WERI-Rb-1 (cell line): Measurements from ENCODE around the gene TMEM25.
"Not testable (repeated sequence)": the region's sequence is repeated elsewhere in the genome, so short reads cannot be mapped to it uniquely, and the experiment has no call there.

Experiments
- DNase-seq: peaks from one replicate; pipeline ENCODE4 v3.0.0-alpha.2; 2020
- H3K27ac ChIP-seq: fragments of 250-450 bp; sonication (Bioruptor Pico); 2 replicates; pipeline ENCODE4 v1.5.1; 2020; ENCODE audit warnings: mild to moderate bottlenecking, moderate library complexity
- H3K27me3 ChIP-seq: fragments of 250-450 bp; sonication (Bioruptor Pico); 2 replicates; pipeline ENCODE4 v1.5.1; 2021; ENCODE audit warnings: mild to moderate bottlenecking, low read depth, moderate library complexity; ENCODE audit not compliant: insufficient read depth, severe bottlenecking
- H3K36me3 ChIP-seq: fragments of 250-450 bp; sonication (Bioruptor Pico); 2 replicates; pipeline ENCODE4 v1.5.1; 2020; ENCODE audit warnings: mild to moderate bottlenecking, moderate library complexity
- H3K4me3 ChIP-seq: 2 replicates; pipeline ENCODE4 v1.5.1; 2011; ENCODE audit warnings: low read depth, mild to moderate bottlenecking, control low read depth, low read length
- H3K9me3 ChIP-seq: fragments of 250-450 bp; sonication (Bioruptor Pico); 2 replicates; pipeline ENCODE4 v1.5.1; 2021; ENCODE audit warnings: mild to moderate bottlenecking, moderate library complexity; ENCODE audit not compliant: severe bottlenecking
- TF ChIP-seq, protein P1 (sequence below): IDR thresholded peaks from 2 replicates; pipeline ENCODE4 v1.5.1; 2011; ENCODE audit warnings: low read depth, mild to moderate bottlenecking, control low read depth, inconsistent platforms, low read length

The TMEM25 gene

GRCh38 chr11:118572981-118573550 is 42.1 kb downstream of the TMEM25 start:
- DNase-seq: no peak
- TF ChIP-seq, protein P1, sequence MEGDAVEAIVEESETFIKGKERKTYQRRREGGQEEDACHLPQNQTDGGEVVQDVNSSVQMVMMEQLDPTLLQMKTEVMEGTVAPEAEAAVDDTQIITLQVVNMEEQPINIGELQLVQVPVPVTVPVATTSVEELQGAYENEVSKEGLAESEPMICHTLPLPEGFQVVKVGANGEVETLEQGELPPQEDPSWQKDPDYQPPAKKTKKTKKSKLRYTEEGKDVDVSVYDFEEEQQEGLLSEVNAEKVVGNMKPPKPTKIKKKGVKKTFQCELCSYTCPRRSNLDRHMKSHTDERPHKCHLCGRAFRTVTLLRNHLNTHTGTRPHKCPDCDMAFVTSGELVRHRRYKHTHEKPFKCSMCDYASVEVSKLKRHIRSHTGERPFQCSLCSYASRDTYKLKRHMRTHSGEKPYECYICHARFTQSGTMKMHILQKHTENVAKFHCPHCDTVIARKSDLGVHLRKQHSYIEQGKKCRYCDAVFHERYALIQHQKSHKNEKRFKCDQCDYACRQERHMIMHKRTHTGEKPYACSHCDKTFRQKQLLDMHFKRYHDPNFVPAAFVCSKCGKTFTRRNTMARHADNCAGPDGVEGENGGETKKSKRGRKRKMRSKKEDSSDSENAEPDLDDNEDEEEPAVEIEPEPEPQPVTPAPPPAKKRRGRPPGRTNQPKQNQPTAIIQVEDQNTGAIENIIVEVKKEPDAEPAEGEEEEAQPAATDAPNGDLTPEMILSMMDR: no peak
- Histone ChIP-seq H3K27ac (peak overlapping the region; percentile 98), H3K4me3 (peak overlapping the region; percentile 97), H3K27me3 (no peaks in the 10 kb centered on the region), H3K9me3 (no peaks in the 10 kb centered on the region), H3K36me3 (peaks cover 9% of the 10 kb centered on the region)

- no peak overlapping the region for H3K4me3 ChIP-seq
- no peak overlapping the region for H3K27ac ChIP-seq
- no peaks in the 10 kb centered on the region for H3K27me3 ChIP-seq
- DNase-seq: no peak
- TF ChIP-seq, protein P1: no peak
- H3K9me3 ChIP-seq: no peaks in the 10 kb centered on the region
- peaks cover 9% of the 10 kb centered on the region for H3K36me3 ChIP-seq
Measured at GRCh38 chr11:118574636-118575035, 43.6 kb downstream of the TMEM25 start.

DNA sequence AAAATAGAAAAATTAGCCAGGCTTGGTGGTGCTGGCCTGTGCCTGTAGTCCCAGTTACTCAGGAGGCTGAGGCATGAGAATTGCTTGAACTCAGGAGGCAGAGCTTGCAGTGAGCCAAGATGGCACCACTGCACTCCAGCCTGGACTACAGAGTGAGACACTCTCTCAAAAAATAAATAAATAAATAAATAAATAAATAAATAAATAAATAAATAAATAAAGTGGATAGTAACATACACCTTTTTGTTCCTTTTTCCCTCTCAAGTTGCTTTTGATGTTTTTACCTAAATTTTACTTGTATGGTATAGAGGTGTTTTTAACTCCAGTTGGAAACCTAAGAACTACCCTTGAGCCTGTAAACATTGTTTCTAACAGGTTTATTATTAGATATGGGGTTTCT is 47.0 kb downstream of the TMEM25 start:
- H3K36me3 ChIP-seq: peaks cover 28% of the 10 kb centered on the region
- H3K4me3 ChIP-seq, H3K9me3 ChIP-seq, DNase-seq, H3K27ac ChIP-seq, H3K27me3 ChIP-seq: not testable (repeated sequence)

DNA sequence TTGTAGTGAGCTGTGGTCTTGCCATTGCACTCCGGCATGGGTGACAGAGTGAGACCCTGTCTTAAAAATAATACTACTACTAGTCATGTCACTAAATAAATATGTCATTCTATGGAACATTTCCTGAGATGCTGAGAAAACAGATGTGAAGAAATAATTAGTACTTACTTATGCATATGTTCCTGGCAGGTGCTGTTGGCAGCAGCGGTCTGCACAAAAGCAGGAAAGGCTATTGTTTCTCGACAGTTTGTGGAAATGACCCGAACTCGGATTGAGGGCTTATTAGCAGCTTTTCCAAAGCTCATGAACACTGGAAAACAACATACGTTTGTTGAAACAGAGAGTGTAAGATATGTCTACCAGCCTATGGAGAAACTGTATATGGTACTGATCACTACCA is 50.1 kb downstream of the TMEM25 start:
- Histone ChIP-seq H3K9me3 (no peaks in the 10 kb centered on the region), H3K4me3 (no peak overlapping the region), H3K27ac (no peak overlapping the region), H3K27me3 (no peaks in the 10 kb centered on the region), H3K36me3 (peaks cover 57% of the 10 kb centered on the region)
- no peak for DNase-seq
- TF ChIP-seq, protein P1: no peak
